GM23248 (cell line): ENCODE data around the gene DCHS2.

Experiments
- EZH2 ChIP-seq: fragments of 200-600 bp; sonication (generic); IDR thresholded peaks from 2 replicates; pipeline ENCODE4 v1.6.1; 2018; ENCODE audit warnings: antibody characterized with exemption, mild to moderate bottlenecking; ENCODE audit not compliant: insufficient read depth, poor library complexity, severe bottlenecking
- EZH2phosphoT487 ChIP-seq: fragments of 200-600 bp; sonication (generic); IDR thresholded peaks from 2 replicates; pipeline ENCODE4 v1.6.1; 2018; ENCODE audit warnings: antibody characterized with exemption, moderate library complexity, mild to moderate bottlenecking, low read depth; ENCODE audit not compliant: insufficient read depth

GRCh38 chr4:154506253-154506652 lies 14.7 kb upstream of the DCHS2 start:
- TF ChIP-seq EZH2phosphoT487, result no peak
- TF ChIP-seq EZH2, result no peak
